ENCODE data around the gene F12.

GRCh38 chr5:177448244-177448950 lies 39.0 kb upstream of the F12 start:
- TF ChIP-seq CEBPB (IDR thresholded peaks at IDR 0.05; ENCODE audit: low read depth): no peak
- TF ChIP-seq, protein P1, sequence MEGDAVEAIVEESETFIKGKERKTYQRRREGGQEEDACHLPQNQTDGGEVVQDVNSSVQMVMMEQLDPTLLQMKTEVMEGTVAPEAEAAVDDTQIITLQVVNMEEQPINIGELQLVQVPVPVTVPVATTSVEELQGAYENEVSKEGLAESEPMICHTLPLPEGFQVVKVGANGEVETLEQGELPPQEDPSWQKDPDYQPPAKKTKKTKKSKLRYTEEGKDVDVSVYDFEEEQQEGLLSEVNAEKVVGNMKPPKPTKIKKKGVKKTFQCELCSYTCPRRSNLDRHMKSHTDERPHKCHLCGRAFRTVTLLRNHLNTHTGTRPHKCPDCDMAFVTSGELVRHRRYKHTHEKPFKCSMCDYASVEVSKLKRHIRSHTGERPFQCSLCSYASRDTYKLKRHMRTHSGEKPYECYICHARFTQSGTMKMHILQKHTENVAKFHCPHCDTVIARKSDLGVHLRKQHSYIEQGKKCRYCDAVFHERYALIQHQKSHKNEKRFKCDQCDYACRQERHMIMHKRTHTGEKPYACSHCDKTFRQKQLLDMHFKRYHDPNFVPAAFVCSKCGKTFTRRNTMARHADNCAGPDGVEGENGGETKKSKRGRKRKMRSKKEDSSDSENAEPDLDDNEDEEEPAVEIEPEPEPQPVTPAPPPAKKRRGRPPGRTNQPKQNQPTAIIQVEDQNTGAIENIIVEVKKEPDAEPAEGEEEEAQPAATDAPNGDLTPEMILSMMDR (IDR thresholded peaks at IDR 0.05 in 2 of 3, conservative IDR thresholded peaks at IDR 0.05 in 1 of 3; ENCODE audit: borderline replicate concordance in 1 of 3, insufficient read depth in 1 of 3, low read depth in 2 of 3, low read length in 2 of 3): no peak
- TF ChIP-seq EZH2 (IDR thresholded peaks at IDR 0.05): no peak
- no peak for TF ChIP-seq MAX (IDR thresholded peaks at IDR 0.05)
- TF ChIP-seq ATF3 (IDR thresholded peaks at IDR 0.05): no peak
- no peak for TF ChIP-seq YY1 (IDR thresholded peaks at IDR 0.05; ENCODE audit: extremely low read depth, insufficient replicate concordance, low read depth, low read length)
